8988T (cell line): ENCODE data around the gene STEAP3.

Experiments used
- DNase-seq: peaks from one replicate; pipeline ENCODE4 v3.0.0; 2011

Gene STEAP3

DNA sequence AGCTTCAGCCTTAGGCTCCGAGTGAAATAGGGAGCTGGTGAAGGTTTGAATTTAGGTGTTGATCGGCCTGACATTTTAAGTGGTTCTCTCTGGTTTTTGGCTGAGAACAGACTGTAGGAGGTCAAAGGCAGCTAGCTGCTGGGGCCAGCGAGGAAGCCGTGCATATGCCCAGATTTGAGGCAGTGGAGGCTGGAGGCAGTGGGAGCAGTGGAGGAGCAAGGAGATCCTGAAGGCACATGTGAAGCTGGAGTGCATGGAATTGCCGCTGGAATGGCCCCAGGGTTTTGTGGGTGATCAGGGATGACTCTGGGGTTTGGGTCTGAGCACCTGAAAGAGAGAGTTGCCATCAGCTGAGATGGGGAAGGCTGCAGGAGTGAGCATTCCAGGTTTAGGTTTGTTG lies 25.1 kb downstream of the STEAP3 start:
- DNase-seq: no peak

DNA sequence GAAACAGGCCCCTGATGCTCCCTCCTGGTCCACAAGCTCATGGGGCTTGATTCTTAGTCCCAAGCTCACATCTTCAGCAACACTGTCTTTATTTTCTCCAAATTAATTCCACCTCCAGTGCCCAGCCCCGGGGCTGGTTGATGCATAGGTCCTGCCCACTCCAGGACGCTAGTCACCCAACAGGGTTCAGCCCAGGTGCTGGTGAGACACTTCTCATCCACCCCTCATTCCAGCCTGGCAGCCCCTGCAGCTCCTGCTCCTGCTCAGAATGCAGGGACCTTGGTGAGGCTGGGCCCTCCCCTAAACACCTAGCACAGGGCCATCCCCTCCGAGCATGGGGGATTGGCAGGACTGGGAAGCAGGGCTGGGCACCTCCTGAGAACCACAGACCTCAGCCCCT lies 25.7 kb downstream of the STEAP3 start:
- DNase-seq: no peak

DNA sequence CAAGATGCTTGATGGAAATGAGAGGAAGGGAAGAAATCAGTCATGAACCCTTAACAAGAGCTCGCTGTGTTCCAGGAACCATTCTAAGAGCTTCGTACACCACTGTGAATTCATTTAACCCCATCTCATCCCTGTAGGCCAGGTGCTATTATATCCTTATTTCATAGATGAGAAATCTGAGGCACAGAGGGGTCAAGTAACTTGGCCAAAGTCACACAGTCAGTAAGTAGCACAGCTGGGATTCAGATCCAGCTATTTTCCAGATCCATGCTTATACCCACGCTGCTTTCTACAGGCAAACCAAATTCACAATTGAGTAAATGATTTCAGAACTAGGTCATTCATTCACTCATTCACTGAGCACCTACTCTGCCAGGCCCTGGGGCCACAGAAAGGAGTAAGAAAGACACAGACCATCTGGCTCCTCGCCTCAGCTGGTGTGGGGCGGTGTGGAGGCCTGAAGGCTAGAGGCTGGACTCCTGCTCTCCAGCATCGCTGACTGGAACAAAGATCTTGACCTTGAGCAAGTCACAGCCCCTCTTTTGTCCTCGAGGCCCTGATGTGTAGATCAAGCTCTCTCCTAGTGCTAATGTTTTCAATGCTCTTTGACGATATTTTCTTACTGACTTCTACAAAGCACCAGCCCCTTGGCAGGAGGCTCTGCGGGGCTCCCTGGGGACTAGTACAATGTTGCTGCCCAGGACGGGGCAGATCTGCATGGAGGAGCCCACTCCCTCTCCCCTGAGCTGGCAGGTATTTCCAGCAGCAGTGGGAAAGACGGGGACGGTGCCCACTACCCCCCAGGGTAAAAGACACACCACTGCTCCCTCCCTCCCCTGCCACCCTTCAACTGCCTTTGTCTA lies 26.5 kb downstream of the STEAP3 start:
- DNase-seq: no peak

DNA sequence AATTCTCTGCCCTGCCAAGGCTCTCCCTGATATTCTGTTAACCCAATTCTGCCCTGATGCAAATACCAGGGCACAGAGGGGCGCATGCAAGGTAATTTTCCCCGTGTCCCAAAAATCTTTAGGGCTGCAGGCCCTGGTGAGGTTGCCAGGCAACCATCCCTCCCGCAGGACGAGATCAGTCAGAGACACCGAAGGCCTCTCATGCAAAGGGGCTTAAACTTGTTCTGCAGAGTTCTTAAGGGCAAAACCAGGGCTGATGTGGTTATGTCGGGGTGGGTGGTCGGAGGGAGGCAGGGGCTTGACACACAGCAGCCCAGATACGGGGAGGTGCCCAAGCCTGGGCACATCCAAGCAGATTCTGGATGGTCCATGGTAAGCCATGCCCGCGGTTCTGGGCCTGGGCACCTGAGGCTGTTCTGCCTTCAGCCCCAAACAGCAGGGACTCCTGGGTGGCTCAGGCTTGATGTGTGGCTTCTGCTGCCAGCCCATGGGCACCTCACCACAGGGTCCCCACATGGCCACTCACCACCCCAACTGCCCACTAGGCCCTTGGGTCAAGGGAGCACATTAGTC lies 27.2 kb downstream of the STEAP3 start:
- no peak for DNase-seq

DNA sequence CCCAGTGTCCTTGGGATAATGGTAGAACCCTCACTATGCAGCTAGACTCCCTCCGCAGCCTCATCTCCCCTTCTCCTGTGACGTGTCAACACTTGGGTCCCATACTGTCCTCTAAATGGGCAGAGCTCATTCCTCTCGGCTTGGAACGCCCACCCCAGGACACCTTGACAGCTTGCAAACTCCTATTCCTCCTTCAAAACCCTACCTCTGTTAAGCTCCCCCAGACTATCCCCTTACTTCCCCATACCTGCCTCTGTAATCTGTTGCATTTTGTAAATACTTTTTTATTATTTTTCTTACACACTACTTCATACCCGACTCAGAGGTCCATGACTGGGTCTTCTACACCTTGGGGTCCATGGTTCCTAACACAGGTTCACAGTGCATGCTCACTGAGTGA lies 28.0 kb downstream of the STEAP3 start:
- DNase-seq: no peak

DNA sequence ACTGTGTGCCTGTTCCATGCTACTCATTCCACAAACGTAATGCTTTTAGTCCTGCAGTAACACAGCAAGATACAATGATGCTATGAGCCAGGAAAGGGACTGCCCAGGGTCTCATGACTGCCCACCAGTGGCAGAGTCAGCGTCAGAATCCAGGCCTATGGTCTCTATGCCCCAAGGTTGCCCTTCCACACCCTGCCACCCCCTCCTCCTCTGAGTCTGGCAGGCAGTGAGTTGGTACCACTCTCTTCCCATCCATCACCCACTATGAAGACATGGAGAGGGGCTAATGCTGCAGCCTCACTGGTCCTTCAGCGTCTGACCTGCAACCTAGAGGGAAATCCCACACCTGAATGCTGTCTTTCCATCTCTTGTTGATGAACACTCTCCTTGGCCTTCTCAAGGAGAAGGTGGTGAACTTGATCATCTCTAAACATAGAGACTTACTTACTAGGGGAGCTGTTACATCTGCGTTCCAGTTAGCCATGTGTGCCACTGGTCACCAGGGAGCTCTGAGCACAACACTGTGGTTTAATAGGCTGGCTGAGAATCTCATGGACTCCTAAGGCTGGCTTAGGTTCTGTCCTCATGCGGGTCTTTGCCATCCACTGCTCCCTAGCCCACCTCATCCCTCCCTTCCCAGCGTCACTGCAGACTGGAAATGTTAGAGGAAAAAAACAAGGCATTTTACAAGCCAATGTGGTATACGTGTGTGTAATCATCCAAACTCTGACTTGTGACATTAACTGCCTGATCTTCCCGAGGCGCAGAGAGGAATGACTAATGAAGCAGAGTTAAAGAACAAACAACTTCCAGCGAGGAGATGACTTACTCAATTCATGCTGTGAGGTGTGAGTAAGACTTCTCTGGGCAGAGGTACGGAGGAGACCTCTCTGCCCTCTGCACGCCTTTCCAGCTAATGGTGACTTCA lies 28.8 kb downstream of the STEAP3 start:
- DNase-seq: peak; percentile 57

DNA sequence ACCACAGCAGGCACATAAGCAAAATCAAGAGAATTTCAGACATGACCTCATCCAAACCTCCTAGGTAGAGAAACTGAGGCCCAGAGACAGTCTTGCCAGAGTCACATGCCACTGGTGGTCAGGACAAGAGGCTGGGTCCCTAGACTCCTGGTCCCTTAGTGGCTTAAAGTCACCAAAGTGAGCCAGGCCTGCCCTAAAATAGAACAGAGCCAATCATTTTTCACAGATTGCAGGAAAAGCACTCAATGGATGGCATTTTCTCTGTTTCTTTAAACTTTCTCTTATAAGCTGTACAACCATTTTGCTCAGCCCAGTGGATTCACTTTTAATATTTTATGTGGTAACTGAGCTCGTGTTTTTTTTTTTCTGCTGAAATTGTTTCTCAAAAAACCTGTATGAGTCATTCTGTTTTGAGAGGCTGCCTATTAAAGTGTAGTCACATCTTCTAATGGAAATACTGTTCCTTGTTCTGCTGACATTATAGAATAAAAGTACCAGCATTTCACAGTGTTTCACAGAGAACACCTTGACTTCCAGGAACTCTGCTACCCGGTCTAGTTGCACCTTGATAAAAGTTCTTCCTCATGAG lies 29.6 kb downstream of the STEAP3 start:
- DNase-seq: no peak

DNA sequence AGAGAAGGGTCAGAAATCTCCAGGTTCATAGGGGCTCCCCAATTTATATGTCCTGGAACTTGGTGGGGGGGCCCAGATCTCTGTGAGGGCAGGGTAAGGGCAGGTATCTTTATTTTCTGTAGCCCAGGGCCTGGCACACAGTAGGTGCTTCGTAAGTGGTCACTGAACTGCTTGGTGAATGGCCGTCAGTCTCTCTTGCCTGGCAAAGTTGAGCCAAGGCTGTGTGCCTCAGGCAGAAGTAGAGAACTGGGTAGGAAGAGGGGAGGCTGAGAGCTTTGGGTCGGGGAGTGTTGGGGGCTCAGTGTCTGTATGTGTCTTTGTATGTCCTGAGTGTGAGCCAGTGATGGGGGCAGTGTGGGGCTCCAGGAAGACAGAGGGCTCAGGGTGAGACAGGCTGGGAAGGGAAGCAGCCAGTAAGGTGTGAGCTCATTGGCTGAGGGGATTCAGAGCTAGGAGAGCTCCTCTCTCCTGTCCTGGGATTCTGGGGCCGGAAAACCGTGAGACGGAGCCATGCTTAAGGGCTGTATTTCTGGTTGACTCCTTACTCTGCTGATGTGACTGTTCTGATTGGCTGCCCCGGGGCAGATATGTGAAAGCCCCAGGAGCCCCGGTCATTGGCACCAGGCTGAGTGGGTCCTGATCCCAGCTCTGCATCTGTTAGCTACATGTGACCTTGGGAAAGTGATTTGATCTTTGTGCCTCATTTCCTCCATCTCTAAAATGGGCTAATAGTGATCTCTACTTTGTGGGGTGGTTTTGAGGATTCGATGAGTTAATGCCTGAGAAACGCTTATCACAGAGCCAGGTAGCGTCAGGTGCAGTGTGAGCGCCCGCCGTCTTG lies 30.3 kb downstream of the STEAP3 start:
- DNase-seq: no peak

DNA sequence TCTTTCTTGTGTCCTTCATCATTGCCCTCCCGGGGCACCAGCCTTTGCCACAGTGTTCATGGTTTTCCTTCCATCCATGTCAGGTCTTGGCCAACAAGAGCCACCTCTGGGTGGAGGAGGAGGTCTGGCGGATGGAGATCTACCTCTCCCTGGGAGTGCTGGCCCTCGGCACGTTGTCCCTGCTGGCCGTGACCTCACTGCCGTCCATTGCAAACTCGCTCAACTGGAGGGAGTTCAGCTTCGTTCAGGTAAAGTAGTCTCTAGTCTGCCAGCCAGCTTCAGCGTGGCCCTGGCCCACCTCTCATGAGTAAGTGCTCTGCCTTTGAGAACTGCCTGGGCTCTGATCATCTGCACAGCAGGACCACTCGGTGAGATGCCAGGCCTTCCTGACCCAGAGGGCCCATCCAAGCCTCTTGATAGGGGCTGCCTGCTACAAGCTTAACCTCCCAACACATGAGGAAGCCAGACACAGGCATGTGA lies 31.0 kb downstream of the STEAP3 start:
- DNase-seq: no peak

DNA sequence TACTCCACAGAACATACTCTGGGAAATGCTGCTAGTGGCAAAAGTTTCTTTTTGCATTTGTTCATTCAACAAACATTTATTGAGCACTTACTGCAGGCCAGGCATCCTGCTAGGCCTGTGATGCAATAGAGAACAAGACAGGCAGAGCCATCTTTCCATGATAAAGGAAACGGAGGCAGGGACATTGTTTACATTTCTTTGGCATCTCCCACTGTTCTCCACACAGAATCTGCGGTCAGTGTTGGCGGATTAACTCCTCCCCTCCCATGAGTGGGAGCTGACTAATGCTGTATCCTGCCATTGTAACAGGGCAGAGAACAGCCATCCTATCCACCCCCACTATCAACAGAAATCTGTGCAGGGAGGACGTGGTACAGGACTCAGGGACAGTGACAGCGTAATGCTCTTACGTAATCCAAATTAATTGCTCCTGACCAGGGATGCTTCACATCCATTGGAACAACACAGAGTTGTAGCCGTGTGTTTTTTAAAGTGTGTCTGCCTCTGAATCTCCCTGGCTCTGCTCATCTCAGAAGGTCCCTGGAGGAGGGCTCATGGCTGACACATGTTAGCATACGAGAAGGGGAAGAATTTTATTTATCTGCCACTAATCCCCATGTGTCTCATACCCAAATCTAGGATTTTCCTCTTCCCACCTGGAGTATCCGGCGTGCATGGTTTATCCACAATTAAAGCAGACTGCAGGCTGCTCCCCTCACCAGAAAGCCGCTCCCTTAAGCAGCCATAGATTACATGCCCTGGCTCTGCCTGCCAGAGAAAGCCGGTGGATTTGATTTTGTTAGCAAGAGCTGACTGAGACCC lies 32.3 kb downstream of the STEAP3 start:
- no peak for DNase-seq

DNA sequence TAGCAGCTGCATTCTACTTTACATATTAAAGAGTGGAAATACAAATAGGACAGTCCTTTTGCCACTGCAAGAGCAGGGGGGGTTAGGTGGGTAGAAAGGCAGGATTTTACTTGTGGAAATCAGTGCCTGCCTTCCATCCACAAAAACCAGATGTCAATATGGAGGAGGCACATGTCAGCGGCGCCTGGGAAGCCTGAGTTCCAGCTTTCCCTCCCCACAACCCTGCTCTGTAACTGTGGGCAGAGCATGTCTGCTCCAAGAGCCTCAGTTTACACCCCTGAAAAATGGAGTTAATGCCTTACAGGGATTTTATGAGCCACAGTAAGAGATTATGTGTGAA lies 32.9 kb downstream of the STEAP3 start:
- no peak for DNase-seq

DNA sequence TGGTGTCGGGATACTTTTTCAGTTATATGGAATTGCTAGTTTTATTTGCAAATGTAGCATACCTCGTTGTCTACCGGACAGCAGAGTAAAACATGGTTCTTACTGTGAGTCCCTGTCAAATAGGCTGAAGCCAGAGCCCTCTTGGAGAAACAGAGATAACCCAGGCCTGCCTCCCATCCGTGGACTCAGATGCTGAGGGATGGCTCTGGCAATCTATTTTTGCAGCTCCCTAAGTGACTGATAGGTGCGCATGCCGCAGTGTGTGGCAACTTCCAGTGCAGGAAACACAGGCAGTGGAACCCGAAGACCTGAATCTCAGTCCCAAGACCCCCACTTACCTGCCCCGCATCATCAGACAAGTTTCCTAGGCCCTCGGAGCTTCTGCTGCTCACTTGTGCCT lies 33.6 kb downstream of the STEAP3 start:
- no peak for DNase-seq

DNA sequence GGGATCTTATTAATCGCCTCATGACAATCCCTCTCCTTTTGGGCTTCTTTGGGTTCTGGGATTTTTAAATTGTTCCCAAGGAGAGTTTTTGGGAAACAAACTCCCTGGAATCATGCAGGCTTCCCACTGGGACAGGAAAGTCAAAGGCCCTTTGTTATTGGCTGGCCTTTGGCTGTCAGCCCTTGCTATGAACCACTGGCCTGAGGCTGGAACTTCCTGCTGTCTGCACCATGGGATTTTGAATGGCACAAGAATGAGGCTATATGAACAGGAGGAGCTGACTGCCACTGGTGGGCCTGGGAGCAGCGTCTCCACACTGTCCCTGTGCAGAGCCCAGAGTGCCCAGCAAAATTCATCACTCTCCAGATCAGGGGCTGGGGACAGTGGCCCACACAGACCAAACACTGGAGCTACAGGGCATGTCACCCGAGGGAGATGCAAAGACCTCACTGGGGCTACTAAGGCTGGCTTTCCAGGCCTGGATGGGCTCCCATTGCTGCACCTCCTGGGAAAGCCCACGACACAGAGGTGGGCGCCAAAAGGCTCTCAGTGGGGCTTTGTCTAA lies 35.7 kb downstream of the STEAP3 start:
- DNase-seq: no peak

DNA sequence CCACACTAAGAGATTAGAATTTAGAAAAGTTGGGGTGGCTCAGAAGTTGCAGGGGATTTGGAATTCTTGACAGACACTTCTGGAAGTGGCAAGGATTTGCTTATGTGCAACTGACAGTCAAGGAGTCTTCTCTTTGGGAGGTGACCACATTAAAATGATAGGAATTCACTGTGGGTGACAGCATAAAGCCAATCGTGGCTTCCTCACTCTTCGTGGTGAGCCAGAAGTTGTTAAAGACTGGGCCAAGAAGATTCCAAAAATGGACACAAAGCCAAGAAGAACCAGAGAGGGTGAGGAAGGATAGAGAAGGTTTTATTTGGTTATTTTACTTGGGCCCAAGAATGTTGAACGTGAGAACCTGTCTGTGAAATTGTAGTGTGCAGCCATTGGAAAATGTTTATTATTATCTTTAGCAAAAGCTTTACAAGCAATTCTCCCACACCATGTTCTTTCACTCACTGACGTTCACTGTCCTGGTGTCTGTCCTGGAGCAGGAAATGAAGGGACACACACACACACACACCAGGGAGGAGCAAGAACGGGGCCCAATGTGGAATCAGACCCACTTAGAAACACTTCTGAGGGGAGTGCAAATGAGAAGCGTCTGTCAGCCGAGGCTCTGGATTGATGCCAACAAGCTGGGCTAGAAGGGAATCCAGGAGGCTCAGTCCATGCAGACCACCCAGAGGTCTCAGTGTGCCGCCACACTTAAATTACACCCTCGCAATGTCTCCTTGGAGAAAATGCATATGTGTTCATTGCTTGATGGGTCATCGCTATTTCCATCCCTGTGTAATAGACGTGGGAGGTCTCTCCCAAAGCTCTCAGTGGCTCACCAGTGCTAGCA lies 37.2 kb downstream of the STEAP3 start:
- DNase-seq: no peak

DNA sequence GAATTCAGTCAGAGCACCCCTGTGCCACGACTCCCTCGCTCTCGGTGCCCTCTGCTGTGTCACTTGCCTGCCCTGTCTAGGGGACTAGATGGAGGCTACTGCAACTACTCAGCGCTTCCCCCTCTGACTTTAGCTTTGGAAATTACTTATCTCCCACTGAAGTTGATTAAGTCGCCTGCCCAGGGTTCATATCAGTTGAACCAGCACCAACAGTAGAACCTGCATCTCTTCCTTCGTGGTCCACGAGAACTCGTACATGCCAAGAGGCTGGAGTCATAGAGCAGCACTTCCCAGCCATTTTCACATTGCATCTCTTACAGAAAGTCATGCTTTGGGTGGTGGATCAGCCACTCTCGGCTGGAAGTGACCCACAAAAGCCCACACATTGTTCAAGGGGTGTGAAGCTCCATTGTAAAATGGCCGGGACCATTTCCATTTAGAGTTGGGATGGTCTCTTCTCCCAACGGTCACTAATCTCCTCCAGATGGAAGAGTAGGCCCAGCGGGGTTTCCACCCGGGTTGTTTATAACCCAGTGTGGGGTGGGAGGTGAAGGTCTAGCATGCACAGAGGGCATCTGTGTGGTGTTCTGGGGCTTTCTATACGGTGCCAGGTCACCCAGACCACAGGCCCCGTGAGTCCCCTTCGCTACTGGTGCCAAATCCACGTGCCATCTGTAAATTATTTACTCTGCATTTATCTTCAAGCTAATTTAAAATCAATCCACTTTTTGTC lies 38.0 kb downstream of the STEAP3 start:
- DNase-seq: no peak

DNA sequence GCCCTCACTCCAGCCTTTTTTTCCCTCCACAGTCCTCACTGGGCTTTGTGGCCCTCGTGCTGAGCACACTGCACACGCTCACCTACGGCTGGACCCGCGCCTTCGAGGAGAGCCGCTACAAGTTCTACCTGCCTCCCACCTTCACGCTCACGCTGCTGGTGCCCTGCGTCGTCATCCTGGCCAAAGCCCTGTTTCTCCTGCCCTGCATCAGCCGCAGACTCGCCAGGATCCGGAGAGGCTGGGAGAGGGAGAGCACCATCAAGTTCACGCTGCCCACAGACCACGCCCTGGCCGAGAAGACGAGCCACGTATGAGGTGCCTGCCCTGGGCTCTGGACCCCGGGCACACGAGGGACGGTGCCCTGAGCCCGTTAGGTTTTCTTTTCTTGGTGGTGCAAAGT lies 39.4 kb downstream of the STEAP3 start:
- DNase-seq: no peak

DNA sequence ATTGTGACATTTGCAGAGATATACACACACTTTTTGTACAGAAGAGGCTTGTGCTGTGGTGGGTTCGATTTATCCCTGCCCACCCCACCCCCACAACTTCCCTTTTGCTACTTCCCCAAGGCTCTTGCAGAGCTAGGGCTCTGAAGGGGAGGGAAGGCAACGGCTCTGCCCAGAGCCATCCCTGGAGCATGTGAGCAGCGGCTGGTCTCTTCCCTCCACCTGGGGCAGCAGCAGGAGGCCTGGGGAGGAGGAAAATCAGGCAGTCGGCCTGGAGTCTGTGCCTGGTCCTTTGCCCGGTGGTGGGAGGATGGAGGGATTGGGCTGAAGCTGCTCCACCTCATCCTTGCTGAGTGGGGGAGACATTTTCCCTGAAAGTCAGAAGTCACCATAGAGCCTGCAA lies 40.0 kb downstream of the STEAP3 start:
- no peak for DNase-seq

DNA sequence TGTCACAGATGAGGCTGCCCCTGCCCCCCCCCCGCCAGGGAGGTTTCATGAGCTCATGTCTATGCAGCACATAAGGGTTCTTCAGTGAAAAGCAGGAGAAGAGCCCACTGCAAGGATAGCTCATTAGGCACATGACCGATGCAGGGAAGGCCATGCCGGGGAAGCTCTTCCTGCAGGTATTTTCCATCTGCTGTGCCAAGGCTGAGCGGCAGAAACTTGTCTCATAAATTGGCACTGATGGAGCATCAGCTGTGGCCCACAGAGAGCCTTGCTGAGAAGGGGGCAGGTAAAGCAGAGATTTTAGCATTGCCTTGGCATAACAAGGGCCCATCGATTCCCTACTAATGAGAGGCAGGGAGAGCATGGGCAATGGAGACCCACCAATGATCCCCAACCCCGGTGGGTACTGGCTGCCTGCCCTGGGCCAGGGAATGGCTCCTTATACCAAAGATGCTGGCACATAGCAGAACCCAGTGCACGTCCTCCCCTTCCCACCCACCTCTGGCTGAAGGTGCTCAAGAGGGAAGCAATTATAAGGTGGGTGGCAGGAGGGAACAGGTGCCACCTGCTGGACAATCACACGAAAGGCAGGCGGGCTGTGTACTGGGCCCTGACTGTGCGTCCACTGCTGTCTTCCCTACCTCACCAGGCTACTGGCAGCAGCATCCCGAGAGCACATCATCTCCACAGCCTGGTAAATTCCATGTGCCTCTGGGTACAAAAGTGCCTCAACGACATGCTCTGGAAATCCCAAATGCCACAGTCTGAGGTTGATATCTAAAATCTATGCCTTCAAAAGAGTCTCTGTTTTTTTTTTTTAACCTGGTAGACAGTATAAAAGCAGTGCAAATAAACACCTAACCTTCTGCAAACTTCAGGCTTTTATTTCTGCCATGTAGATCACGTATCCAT lies 41.4 kb downstream of the STEAP3 start:
- peak; percentile 63 for DNase-seq
